BE2C (cell line): ENCODE results near the gene PDRG1.

Experiments used
- DNase-seq: peaks from one replicate; pipeline ENCODE4 v3.0.0-alpha.2; 2020
- H3K27me3 ChIP-seq: fragments of 250-450 bp; sonication (Bioruptor Pico); 2 replicates; pipeline ENCODE4 v1.5.1; 2020; ENCODE audit warnings: mild to moderate bottlenecking
- H3K36me3 ChIP-seq: fragments of 250-450 bp; sonication (Bioruptor Pico); 2 replicates; pipeline ENCODE4 v1.5.1; 2020; ENCODE audit warnings: mild to moderate bottlenecking
- H3K4me1 ChIP-seq: fragments of 250-450 bp; sonication (Bioruptor Pico); 2 replicates; pipeline ENCODE4 v1.5.1; 2020
- H3K4me3 ChIP-seq: 2 replicates; pipeline ENCODE4 v1.5.1; 2011; ENCODE audit warnings: low read depth, low read length
- H3K9me3 ChIP-seq: fragments of 250-450 bp; sonication (Bioruptor Pico); 2 replicates; pipeline ENCODE4 v1.5.1; 2020
- CTCF ChIP-seq: IDR thresholded peaks from 2 replicates; pipeline ENCODE4 v1.5.1; 2012; ENCODE audit warnings: mild to moderate bottlenecking, low read depth, low read length

PDRG1 gene

GRCh38 chr20:31927627-31928159, 24.2 kb downstream of the PDRG1 start:
- no peak for TF ChIP-seq CTCF

GRCh38 chr20:31926493-31926892, 25.4 kb downstream of the PDRG1 start:
- no peaks in the 10 kb centered on the region for H3K4me1 ChIP-seq
- DNase-seq, result no peak
- TF ChIP-seq CTCF, result no peak
- H3K4me3 ChIP-seq, result no peak overlapping the region
- no peaks in the 10 kb centered on the region for H3K36me3 ChIP-seq
- peaks cover 8% of the 10 kb centered on the region; the same call in 1 of the 2 replicates for H3K27me3 ChIP-seq
- no peaks in the 10 kb centered on the region for H3K9me3 ChIP-seq

More at GRCh38 chr20:31927627-31928159, 24.2 kb downstream of the PDRG1 start:
- DNase-seq, result no peak
- H3K9me3 ChIP-seq, result no peaks in the 10 kb centered on the region
- H3K4me3 ChIP-seq, result no peak overlapping the region
- H3K27me3 ChIP-seq, result peaks cover 8% of the 10 kb centered on the region; the same call in 1 of the 2 replicates
- no peaks in the 10 kb centered on the region for H3K4me1 ChIP-seq
- no peaks in the 10 kb centered on the region for H3K36me3 ChIP-seq

- no peaks in the 10 kb centered on the region for H3K9me3 ChIP-seq
- TF ChIP-seq CTCF, result no peak
- H3K4me3 ChIP-seq, result no peak overlapping the region
- no peaks in the 10 kb centered on the region for H3K36me3 ChIP-seq
- no peak for DNase-seq
- H3K4me1 ChIP-seq, result no peaks in the 10 kb centered on the region
- peaks cover 7% of the 10 kb centered on the region; the same call in 1 of the 2 replicates for H3K27me3 ChIP-seq
Observed at GRCh38 chr20:31925631-31926030, 26.2 kb downstream of the PDRG1 start.

GRCh38 chr20:31924561-31924960, 27.3 kb downstream of the PDRG1 start:
- Histone ChIP-seq H3K4me1 (no peaks in the 10 kb centered on the region), H3K4me3 (no peak overlapping the region), H3K27me3 (peaks cover 4% of the 10 kb centered on the region; the same call in 1 of the 2 replicates), H3K9me3 (no peaks in the 10 kb centered on the region), H3K36me3 (no peaks in the 10 kb centered on the region)
- no peak for TF ChIP-seq CTCF
- DNase-seq, result no peak

GRCh38 chr20:31923388-31924331, 28.2 kb downstream of the PDRG1 start:
- H3K9me3 ChIP-seq, result no peaks in the 10 kb centered on the region
- peaks cover 2% of the 10 kb centered on the region; the same call in 1 of the 2 replicates for H3K27me3 ChIP-seq
- H3K36me3 ChIP-seq, result no peaks in the 10 kb centered on the region
- no peaks in the 10 kb centered on the region for H3K4me1 ChIP-seq
- no peak overlapping the region for H3K4me3 ChIP-seq
- peak; percentile 33 for DNase-seq
- TF ChIP-seq CTCF, result no peak

GRCh38 chr20:31922588-31922987, 29.3 kb downstream of the PDRG1 start:
- DNase-seq, result no peak
- H3K4me3 ChIP-seq, result no peak overlapping the region
- no peaks in the 10 kb centered on the region for H3K36me3 ChIP-seq
- no peaks in the 10 kb centered on the region for H3K27me3 ChIP-seq
- TF ChIP-seq CTCF, result no peak
- H3K4me1 ChIP-seq, result no peaks in the 10 kb centered on the region
- H3K9me3 ChIP-seq, result no peaks in the 10 kb centered on the region
